K562 (cell line): ENCODE measurements around the gene B3GNT7. TPM values are rescaled to one million over a fixed set of nuclear protein-coding genes. Genes with fewer than 3 reads are reported as not detected.

ENCODE experiments used
- ATAC-seq: fragments of 200-7000 bp; cut with Tn5 transposase; 3 replicates; pipeline ENCODE4 v1.9.1; 2020; ENCODE audit warnings: moderate library complexity
- BruUV-seq: library from RNA; stranded (reverse); fragments of 400-500 nt; replicated peaks from 2 replicates; lab custom pipeline; 2021; lab: Mats Ljungman, UMichigan
- CTCF ChIA-PET: fragments of 300-600 bp; formaldehyde crosslinking; extraction: SDS; loops from one replicate; lab custom pipeline; 2021; ENCODE audit warnings: low intra/inter-chr PET ratio; lab: Yijun Ruan, JAX
- POLR2A ChIA-PET: fragments of 300-600, 350-650 bp; sonication (Branson Sonifier 250); formaldehyde crosslinking; extraction: SDS; loops from one replicate; lab custom pipeline; 2021; ENCODE audit warnings: antibody characterized with exemption, inconsistent platforms; lab: Yijun Ruan, JAX
- DNase-seq, 4 experiments: peaks; one replicate each; pipeline versions ENCODE4 v3.0.0 to v3.0.0-alpha.2; 2011 to 2018; ENCODE audit warnings: low spot score in 3 of 4, mixed read lengths in 3 of 4; ENCODE audit errors: extremely low read depth in 1 of 4
- FAIRE-seq: peaks from 2 replicates; lab custom pipeline; 2011; peaks lifted over from hg19 to GRCh38; lab: Jason Lieb, UNC
- H2AFZ ChIP-seq: 2 replicates; pipeline ENCODE4 v1.6.0; 2011; ENCODE audit warnings: low read depth, low read length, control low read depth, inconsistent platforms
- H3K27ac ChIP-seq: fragments of 200-600 bp; 3 replicates; pipeline ENCODE4 v1.8.0; 2011; ENCODE audit warnings: low read depth, mild to moderate bottlenecking, control low read depth, inconsistent platforms, low read length, moderate library complexity, mixed read lengths; ENCODE audit errors: extremely low read depth
- H3K27me3 ChIP-seq, 2 experiments: fragments of 300-600 bp in 1 of 2; 2 replicates in 1 of 2; 3 replicates in 1 of 2; pipeline versions ENCODE4 v1.6.0 to v1.8.0; 2011; ENCODE audit warnings: inconsistent platforms in 2 of 2, low read length in 2 of 2, mild to moderate bottlenecking in 1 of 2, mixed read lengths in 1 of 2, moderate library complexity in 1 of 2; ENCODE audit not compliant: control insufficient read depth in 2 of 2, insufficient read depth in 2 of 2
- H3K36me3 ChIP-seq: fragments of 300-600 bp; 3 replicates; pipeline ENCODE4 v1.8.0; 2011; ENCODE audit warnings: mild to moderate bottlenecking, low read length, inconsistent platforms; ENCODE audit not compliant: control insufficient read depth, insufficient read depth
- H3K4me1 ChIP-seq, 2 experiments: fragments of 200-600 bp in 1 of 2; replicated peaks in 1 of 2; 2 replicates in 1 of 2; 3 replicates in 1 of 2; pipeline versions ENCODE4 v1.5.1 to v1.8.0; 2011; ENCODE audit warnings: inconsistent platforms in 2 of 2, low read length in 2 of 2, mild to moderate bottlenecking in 1 of 2, mixed read lengths in 1 of 2, moderate library complexity in 1 of 2; ENCODE audit not compliant: control insufficient read depth in 2 of 2, insufficient read depth in 2 of 2
- H3K4me2 ChIP-seq: 2 replicates; pipeline ENCODE4 v1.6.1; 2011; ENCODE audit warnings: low read length, control low read depth, inconsistent platforms, mixed read lengths; ENCODE audit not compliant: insufficient read depth
- H3K4me3 ChIP-seq: fragments of 200-600 bp; sonication (generic), shearing (Covaris generic); 2 replicates; pipeline ENCODE4 v1.5.1; 2016; ENCODE audit warnings: control low read depth, inconsistent platforms
- H3K79me2 ChIP-seq: fragments of 200-600 bp; 3 replicates; pipeline ENCODE4 v1.8.0; 2011; ENCODE audit warnings: low read length, inconsistent platforms; ENCODE audit not compliant: control insufficient read depth, insufficient read depth
- H3K9ac ChIP-seq, 2 experiments: 2 replicates each; pipeline versions ENCODE4 v1.6.0 to v1.6.1; 2011; ENCODE audit warnings: low read depth in 2 of 2, low read length in 2 of 2, control low read depth in 1 of 2, inconsistent platforms in 1 of 2, mild to moderate bottlenecking in 1 of 2, mixed read lengths in 1 of 2; ENCODE audit not compliant: insufficient read depth in 1 of 2
- H3K9me1 ChIP-seq: one replicate; pipeline ENCODE4 v1.6.0; 2011; ENCODE audit warnings: inconsistent platforms, mild to moderate bottlenecking, low read length, moderate library complexity; ENCODE audit not compliant: control insufficient read depth, insufficient read depth
- H3K9me3 ChIP-seq: replicated peaks from 2 replicates; pipeline ENCODE4 v1.5.1; 2011; ENCODE audit warnings: low read depth, low read length, inconsistent platforms; ENCODE audit not compliant: control insufficient read depth, insufficient read depth
- H4K20me1 ChIP-seq: replicated peaks from 2 replicates; pipeline ENCODE4 v1.6.1; 2011; ENCODE audit warnings: low read length, inconsistent platforms, mixed read lengths; ENCODE audit not compliant: control insufficient read depth, insufficient read depth
- EWSR1 ChIP-seq: fragments of 450-650 bp; IDR thresholded peaks from 2 replicates; pipeline ENCODE4 v1.6.1; 2018; ENCODE audit warnings: borderline replicate concordance, mild to moderate bottlenecking, low read depth, moderate library complexity; ENCODE audit not compliant: partially characterized antibody
- GATAD2A ChIP-seq: fragments of 450-650 bp; IDR thresholded peaks from 2 replicates; pipeline ENCODE4 v1.6.1; 2017
- HEY1 ChIP-seq: fragments of 250-450 bp; sonication (Bioruptor Pico); IDR thresholded peaks from 2 replicates; pipeline ENCODE4 v1.5.0; 2020; ENCODE audit warnings: mild to moderate bottlenecking, moderate library complexity, borderline replicate concordance
- HNRNPK ChIP-seq: fragments of 200-400 bp; formaldehyde crosslinking; IDR thresholded peaks from one replicate; pipeline ENCODE4 v1.6.1; 2018; ENCODE audit warnings: mild to moderate bottlenecking, low read depth, low read length; ENCODE audit not compliant: poor library complexity, severe bottlenecking
- HSF4 ChIP-seq: fragments of 250-450 bp; sonication (Bioruptor Pico); IDR thresholded peaks from 2 replicates; pipeline ENCODE4 v2.1.2; 2022; ENCODE audit warnings: mild to moderate bottlenecking, moderate library complexity, borderline replicate concordance
- IRF2 ChIP-seq: sonication (generic); formaldehyde crosslinking; IDR thresholded peaks from 2 replicates; pipeline ENCODE4 v1.8.1; 2022; ENCODE audit warnings: mild to moderate bottlenecking, missing genetic modification reagents
- MCM7 ChIP-seq, 2 experiments: fragments of 450-650 bp; IDR thresholded peaks; 2 replicates each; pipeline ENCODE4 v1.6.1; 2016 to 2018
- NFE2 ChIP-seq: IDR thresholded peaks from 2 replicates; pipeline ENCODE4 v1.6.1; 2014; ENCODE audit warnings: antibody characterized with exemption, low read depth
- PYGO2 ChIP-seq: fragments of 450-650 bp; IDR thresholded peaks from 2 replicates; pipeline ENCODE4 v1.6.1; 2016; ENCODE audit warnings: mild to moderate bottlenecking, missing genetic modification characterization, moderate library complexity, missing compliant biosample characterization
- RHOXF2B ChIP-seq: fragments of 250-450 bp; sonication (Bioruptor Pico); conservative IDR thresholded peaks from 2 replicates; pipeline ENCODE4 v1.5.1; 2021
- SP2 ChIP-seq: IDR thresholded peaks from 2 replicates; pipeline ENCODE4 v1.6.1; 2011; ENCODE audit warnings: mild to moderate bottlenecking, low read depth, low read length, moderate library complexity; ENCODE audit not compliant: poor library complexity, severe bottlenecking; ENCODE audit errors: extremely low read depth
- SREBF2 ChIP-seq: sonication (generic); formaldehyde crosslinking; IDR thresholded peaks from 2 replicates; pipeline ENCODE4 v1.4.0; 2020; ENCODE audit warnings: mild to moderate bottlenecking, missing genetic modification reagents
- SRF ChIP-seq, 2 experiments: fragments of 250-450, 450-650 bp in 1 of 2; sonication (Bioruptor Pico) in 1 of 2; sonication (generic) in 1 of 2; formaldehyde crosslinking; IDR thresholded peaks; 2 replicates each; pipeline versions ENCODE4 v1.5.0 to v1.5.1; 2020 to 2022; ENCODE audit warnings: mild to moderate bottlenecking in 1 of 2, missing genetic modification reagents in 1 of 2
- TRIM28 ChIP-seq: fragments of 450-650 bp; IDR thresholded peaks from 2 replicates; pipeline ENCODE4 v1.6.1; 2017
- YY1 ChIP-seq, 3 experiments: IDR thresholded peaks; 2 replicates each; pipeline ENCODE4 v1.6.1; 2011; ENCODE audit warnings: low read length in 2 of 3, mild to moderate bottlenecking in 2 of 3, moderate library complexity in 2 of 3, borderline replicate concordance in 1 of 3, control low read depth in 1 of 3, low read depth in 1 of 3; ENCODE audit not compliant: insufficient read depth in 3 of 3, insufficient replicate concordance in 2 of 3, control insufficient read depth in 1 of 3, insufficient read length in 1 of 3; ENCODE audit errors: extremely low read depth in 1 of 3
- ZNF263 ChIP-seq: sonication (generic); formaldehyde crosslinking; IDR thresholded peaks from 2 replicates; pipeline ENCODE4 v1.8.0; 2022; ENCODE audit warnings: mild to moderate bottlenecking, missing genetic modification reagents, borderline replicate concordance
- ZNF717 ChIP-seq: fragments of 250-450 bp; sonication (Bioruptor Pico); IDR thresholded peaks from 2 replicates; pipeline ENCODE4 v1.5.0; 2021
- WGBS: fragments of 100-300 bp; shearing (Covaris generic); methylation state at CpG from one replicate; pipeline ENCODE4 v1.1.6; 2016; ENCODE audit warnings: low coverage, mixed read lengths; ENCODE audit not compliant: insufficient coverage; ENCODE audit errors: missing lambda C conversion rate; 5-methylcytosine and 5-hydroxymethylcytosine counted together
- in situ Hi-C: fragments of 300-500 bp; cut with MboI; formaldehyde crosslinking; loops from 4 replicates; pipeline ENCODE4 v1.15.0; 2018; ENCODE audit warnings: inconsistent platforms, mixed read lengths
- intact Hi-C: fragments of 100-400 bp; cut with micrococcal nuclease; formaldehyde crosslinking; loops from 2 replicates; pipeline ENCODE4 v1.14.2; 2022
- polyA plus RNA-seq, 8 experiments: library from polyadenylated mRNA; depleted of rRNA in 4 of 8; stranded (reverse) in 5 of 8; unstranded in 3 of 8; fragments of >200 nt; fragmentation: Nextera tagmentation in 2 of 8; fragmentation: Illumina TruSeq in 1 of 8; extraction: Ambion mirVana in 2 of 8; extraction: Trizol in 1 of 8; gene quantifications; 2 replicates each; pipeline versions ENCODE4 v1.2.1 to v1.2.3, GENCODE V29; 2011 to 2014; ENCODE audit warnings: inconsistent platforms in 1 of 8, missing spikeins in 1 of 8
- total RNA-seq, 7 experiments: library from RNA; depleted of rRNA in 6 of 7; stranded (reverse); fragments of >200 nt in 6 of 7; fragmentation: Illumina TruSeq in 2 of 7; extraction: Trizol in 2 of 7; gene quantifications; 2 replicates each; pipeline versions ENCODE4 v1.2.1 to v1.2.3, GENCODE V29; 2011 to 2021; ENCODE audit warnings: low replicate concordance in 1 of 7
- TF ChIP-seq, protein P1 (sequence below): sonication (generic); formaldehyde crosslinking; IDR thresholded peaks from 2 replicates; pipeline ENCODE4 v1.8.0; 2023; ENCODE audit warnings: mild to moderate bottlenecking, missing genetic modification reagents

B3GNT7 gene
- total and polyA plus RNA-seq, 9 of the 15 experiments (the other 6 are each of a cell fraction or from before 2014, with no cell fraction given): 0.20 TPM; not detected in 8

- ATAC-seq (no peak), DNase-seq (no peak), FAIRE-seq (no peak)
- no peak overlapping the region for H3K9ac ChIP-seq
- peaks cover 2% of the 10 kb centered on the region; the same call in 1 of the 2 replicates for H3K9me3 ChIP-seq
- ChIA-PET POLR2A (no interaction called here), CTCF (no interaction called here)
- TF ChIP-seq MCM7 (IDR thresholded peaks at IDR 0.05): no peak
- no peak for TF ChIP-seq HNRNPK
- no peak for TF ChIP-seq SP2
- TF ChIP-seq PYGO2 (tag): no peak
- TF ChIP-seq NFE2: no peak
- no peak for TF ChIP-seq SRF (CRISPR knock-in tag; IDR thresholded peaks at IDR 0.05)
- TF ChIP-seq RHOXF2B: no peak
- TF ChIP-seq TRIM28: no peak
- TF ChIP-seq HEY1 (CRISPR knock-in tag): no peak
- TF ChIP-seq EWSR1: no peak
- TF ChIP-seq GATAD2A: no peak
- no peak for TF ChIP-seq ZNF717 (CRISPR knock-in tag)
- no peak for TF ChIP-seq HSF4
- TF ChIP-seq, protein P1, sequence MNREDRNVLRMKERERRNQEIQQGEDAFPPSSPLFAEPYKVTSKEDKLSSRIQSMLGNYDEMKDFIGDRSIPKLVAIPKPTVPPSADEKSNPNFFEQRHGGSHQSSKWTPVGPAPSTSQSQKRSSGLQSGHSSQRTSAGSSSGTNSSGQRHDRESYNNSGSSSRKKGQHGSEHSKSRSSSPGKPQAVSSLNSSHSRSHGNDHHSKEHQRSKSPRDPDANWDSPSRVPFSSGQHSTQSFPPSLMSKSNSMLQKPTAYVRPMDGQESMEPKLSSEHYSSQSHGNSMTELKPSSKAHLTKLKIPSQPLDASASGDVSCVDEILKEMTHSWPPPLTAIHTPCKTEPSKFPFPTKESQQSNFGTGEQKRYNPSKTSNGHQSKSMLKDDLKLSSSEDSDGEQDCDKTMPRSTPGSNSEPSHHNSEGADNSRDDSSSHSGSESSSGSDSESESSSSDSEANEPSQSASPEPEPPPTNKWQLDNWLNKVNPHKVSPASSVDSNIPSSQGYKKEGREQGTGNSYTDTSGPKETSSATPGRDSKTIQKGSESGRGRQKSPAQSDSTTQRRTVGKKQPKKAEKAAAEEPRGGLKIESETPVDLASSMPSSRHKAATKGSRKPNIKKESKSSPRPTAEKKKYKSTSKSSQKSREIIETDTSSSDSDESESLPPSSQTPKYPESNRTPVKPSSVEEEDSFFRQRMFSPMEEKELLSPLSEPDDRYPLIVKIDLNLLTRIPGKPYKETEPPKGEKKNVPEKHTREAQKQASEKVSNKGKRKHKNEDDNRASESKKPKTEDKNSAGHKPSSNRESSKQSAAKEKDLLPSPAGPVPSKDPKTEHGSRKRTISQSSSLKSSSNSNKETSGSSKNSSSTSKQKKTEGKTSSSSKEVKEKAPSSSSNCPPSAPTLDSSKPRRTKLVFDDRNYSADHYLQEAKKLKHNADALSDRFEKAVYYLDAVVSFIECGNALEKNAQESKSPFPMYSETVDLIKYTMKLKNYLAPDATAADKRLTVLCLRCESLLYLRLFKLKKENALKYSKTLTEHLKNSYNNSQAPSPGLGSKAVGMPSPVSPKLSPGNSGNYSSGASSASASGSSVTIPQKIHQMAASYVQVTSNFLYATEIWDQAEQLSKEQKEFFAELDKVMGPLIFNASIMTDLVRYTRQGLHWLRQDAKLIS (CRISPR knock-in tag): no peak
- TF ChIP-seq SREBF2: no peak
- no peak for TF ChIP-seq YY1 (IDR thresholded peaks at IDR 0.05; ENCODE audit: borderline replicate concordance in 1 of 3, control insufficient read depth in 1 of 3, extremely low read depth in 1 of 3, insufficient read depth in 3 of 3, insufficient read length in 1 of 3, insufficient replicate concordance in 2 of 3, low read depth in 1 of 3, low read length in 2 of 3)
- TF ChIP-seq IRF2: no peak
- TF ChIP-seq ZNF263 (CRISPR knock-in tag): no peak
- in situ Hi-C loops (no loop called here), intact Hi-C loops (no loop called here)
- no peak overlapping the region for H3K27ac ChIP-seq
- no peaks in the 10 kb centered on the region; a peak in 3 of 5 replicates for H3K4me1 ChIP-seq
- no peaks in the 10 kb centered on the region for H3K36me3 ChIP-seq
- H3K4me2 ChIP-seq: no peak overlapping the region
- 20% methylated on average over 7 of the region's 9 CpGs for WGBS
- H3K4me3 ChIP-seq: no peak overlapping the region
- 0 out of 5 replicates have a peak, but pooled peaks cover 0 to 6% of the 10 kb centered on the region in 2 experiments for H3K27me3 ChIP-seq
- H3K9me1 ChIP-seq: no peaks in the 10 kb centered on the region
- no peaks in the 10 kb centered on the region for H4K20me1 ChIP-seq
- no peaks in the 10 kb centered on the region for H3K79me2 ChIP-seq
- no TSS peak for BruUV-seq
- no peak overlapping the region for H2AFZ ChIP-seq
Observed at GRCh38 chr2:231412618-231412963, 17.1 kb downstream of the B3GNT7 start.
